Measurements from ENCODE around the gene PAIP2. TPM values are rescaled to one million over a fixed set of nuclear protein-coding genes. Genes with fewer than 3 reads are reported as not detected.

Gene PAIP2
- polyA plus RNA-seq, 1 of the 3 experiments (the other 2 are of a cell fraction): 73.2 TPM

DNA sequence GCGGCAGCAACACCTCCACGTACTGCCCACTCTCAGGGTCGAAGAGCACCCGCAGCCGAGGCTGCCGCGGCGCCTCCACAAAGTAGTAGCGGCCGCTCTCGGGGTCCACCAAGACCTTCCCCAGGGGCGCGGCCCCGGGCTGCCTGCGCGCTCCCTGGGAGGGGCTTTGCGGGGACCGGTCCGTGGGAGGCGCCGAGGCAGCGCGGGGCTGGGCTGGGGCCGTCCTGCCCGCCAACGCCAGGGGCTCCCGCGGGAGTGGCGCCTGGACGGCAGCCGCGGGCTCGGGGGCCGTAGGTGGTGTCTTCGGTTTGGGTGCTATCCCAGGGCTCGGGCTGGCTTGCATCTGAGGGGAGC, 50.6 kb downstream of the PAIP2 start:
- no peak overlapping the region for H2AFZ ChIP-seq (ENCODE audit: low read depth)
- POLR2A ChIA-PET: no interaction called here
- no peaks in the 10 kb centered on the region for H3F3A ChIP-seq (replicated peaks; ENCODE audit: insufficient read depth)
- no peaks in the 10 kb centered on the region for H3K36me3 ChIP-seq (replicated peaks in 1 of 2; ENCODE audit: control insufficient read depth in 1 of 2, insufficient read depth in 2 of 2, low read length in 1 of 2)
- no peaks in the 10 kb centered on the region for H4K20me1 ChIP-seq (ENCODE audit: insufficient read depth)
- no peak for DNase-seq
- WGBS (ENCODE audit: low lambda C conversion rate): 96% methylated on average over 8 of the region's 36 CpGs
- no peak overlapping the region for H3K4me2 ChIP-seq
- no peak overlapping the region for H3K27ac ChIP-seq (ENCODE audit: low read depth in 2 of 2, low read length in 1 of 2)
- CTCF ChIA-PET: interaction anchor here (1.1 to 6.3 kb wide), 3 partner anchors 11 to 24 kb away, joined by 4 to 29 read pairs (median 6); partner anchors contain the start of gene SPATA24
- TF ChIP-seq FOXJ3 (CRISPR knock-in tag; IDR thresholded peaks at IDR 0.05): no peak
- no peak for TF ChIP-seq EZH2phosphoT487 (IDR thresholded peaks at IDR 0.05; ENCODE audit: borderline replicate concordance, low read depth)
- no peak for TF ChIP-seq MEF2A (IDR thresholded peaks at IDR 0.05; ENCODE audit: borderline replicate concordance, low read depth)
- no peak for TF ChIP-seq TCF12 (IDR thresholded peaks at IDR 0.05)
- TF ChIP-seq, protein P1, sequence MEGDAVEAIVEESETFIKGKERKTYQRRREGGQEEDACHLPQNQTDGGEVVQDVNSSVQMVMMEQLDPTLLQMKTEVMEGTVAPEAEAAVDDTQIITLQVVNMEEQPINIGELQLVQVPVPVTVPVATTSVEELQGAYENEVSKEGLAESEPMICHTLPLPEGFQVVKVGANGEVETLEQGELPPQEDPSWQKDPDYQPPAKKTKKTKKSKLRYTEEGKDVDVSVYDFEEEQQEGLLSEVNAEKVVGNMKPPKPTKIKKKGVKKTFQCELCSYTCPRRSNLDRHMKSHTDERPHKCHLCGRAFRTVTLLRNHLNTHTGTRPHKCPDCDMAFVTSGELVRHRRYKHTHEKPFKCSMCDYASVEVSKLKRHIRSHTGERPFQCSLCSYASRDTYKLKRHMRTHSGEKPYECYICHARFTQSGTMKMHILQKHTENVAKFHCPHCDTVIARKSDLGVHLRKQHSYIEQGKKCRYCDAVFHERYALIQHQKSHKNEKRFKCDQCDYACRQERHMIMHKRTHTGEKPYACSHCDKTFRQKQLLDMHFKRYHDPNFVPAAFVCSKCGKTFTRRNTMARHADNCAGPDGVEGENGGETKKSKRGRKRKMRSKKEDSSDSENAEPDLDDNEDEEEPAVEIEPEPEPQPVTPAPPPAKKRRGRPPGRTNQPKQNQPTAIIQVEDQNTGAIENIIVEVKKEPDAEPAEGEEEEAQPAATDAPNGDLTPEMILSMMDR (IDR thresholded peaks at IDR 0.05): no peak
- no peak for TF ChIP-seq EP300 (IDR thresholded peaks at IDR 0.05; ENCODE audit: borderline replicate concordance in 1 of 2, low read depth in 1 of 2, low read length in 1 of 2)
- no peak for TF ChIP-seq ELF1 (IDR thresholded peaks at IDR 0.05)
- TF ChIP-seq JUND (IDR thresholded peaks at IDR 0.05): no peak
- TF ChIP-seq RAD21 (IDR thresholded peaks at IDR 0.05; ENCODE audit: low read length): no peak
- no peak for TF ChIP-seq NFIC (IDR thresholded peaks at IDR 0.05; ENCODE audit: borderline replicate concordance)
- TF ChIP-seq, protein P2, sequence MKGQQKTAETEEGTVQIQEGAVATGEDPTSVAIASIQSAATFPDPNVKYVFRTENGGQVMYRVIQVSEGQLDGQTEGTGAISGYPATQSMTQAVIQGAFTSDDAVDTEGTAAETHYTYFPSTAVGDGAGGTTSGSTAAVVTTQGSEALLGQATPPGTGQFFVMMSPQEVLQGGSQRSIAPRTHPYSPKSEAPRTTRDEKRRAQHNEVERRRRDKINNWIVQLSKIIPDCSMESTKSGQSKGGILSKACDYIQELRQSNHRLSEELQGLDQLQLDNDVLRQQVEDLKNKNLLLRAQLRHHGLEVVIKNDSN (IDR thresholded peaks at IDR 0.05; ENCODE audit: borderline replicate concordance, low read depth): no peak
- TF ChIP-seq GATA2 (CRISPR knock-in tag; IDR thresholded peaks at IDR 0.05): no peak
- TF ChIP-seq, protein P3, sequence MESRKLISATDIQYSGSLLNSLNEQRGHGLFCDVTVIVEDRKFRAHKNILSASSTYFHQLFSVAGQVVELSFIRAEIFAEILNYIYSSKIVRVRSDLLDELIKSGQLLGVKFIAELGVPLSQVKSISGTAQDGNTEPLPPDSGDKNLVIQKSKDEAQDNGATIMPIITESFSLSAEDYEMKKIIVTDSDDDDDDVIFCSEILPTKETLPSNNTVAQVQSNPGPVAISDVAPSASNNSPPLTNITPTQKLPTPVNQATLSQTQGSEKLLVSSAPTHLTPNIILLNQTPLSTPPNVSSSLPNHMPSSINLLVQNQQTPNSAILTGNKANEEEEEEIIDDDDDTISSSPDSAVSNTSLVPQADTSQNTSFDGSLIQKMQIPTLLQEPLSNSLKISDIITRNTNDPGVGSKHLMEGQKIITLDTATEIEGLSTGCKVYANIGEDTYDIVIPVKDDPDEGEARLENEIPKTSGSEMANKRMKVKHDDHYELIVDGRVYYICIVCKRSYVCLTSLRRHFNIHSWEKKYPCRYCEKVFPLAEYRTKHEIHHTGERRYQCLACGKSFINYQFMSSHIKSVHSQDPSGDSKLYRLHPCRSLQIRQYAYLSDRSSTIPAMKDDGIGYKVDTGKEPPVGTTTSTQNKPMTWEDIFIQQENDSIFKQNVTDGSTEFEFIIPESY (IDR thresholded peaks at IDR 0.05; ENCODE audit: borderline replicate concordance, low read depth): no peak
- no peak for TF ChIP-seq TEAD4 (IDR thresholded peaks at IDR 0.05; ENCODE audit: borderline replicate concordance, insufficient read depth)
- TF ChIP-seq CHD2 (IDR thresholded peaks at IDR 0.05; ENCODE audit: low read length, partially characterized antibody): no peak
- no peaks in the 10 kb centered on the region for H3K9me3 ChIP-seq
- peak overlapping the region in 1 of 2 experiments; percentile 23; a peak in 1 of 4 replicates for H3K4me3 ChIP-seq (ENCODE audit: low read depth in 2 of 2, low read length in 1 of 2)
- H3K9ac ChIP-seq: no peak overlapping the region
- no peaks in the 10 kb centered on the region for H3K9me2 ChIP-seq
- H3K79me2 ChIP-seq (ENCODE audit: insufficient read depth): no peaks in the 10 kb centered on the region
- peaks cover 0 to 3% of the 10 kb centered on the region in 2 experiments; a peak in 1 of 4 replicates for H3K4me1 ChIP-seq (ENCODE audit: control insufficient read depth in 1 of 2, insufficient read depth in 2 of 2, low read depth in 1 of 2, low read length in 1 of 2)
- H3K27me3 ChIP-seq (ENCODE audit: insufficient read depth): peaks cover 12% of the 10 kb centered on the region; the same call in 1 of the 2 replicates

Data from SK-N-SH (cell line).